HEK293 (cell line): ENCODE results near the gene IRX5.

Experiments
- KLF16 ChIP-seq: fragments of 450-650 bp; formaldehyde crosslinking; IDR thresholded peaks from 2 replicates; pipeline ENCODE4 v1.5.1; 2017; ENCODE audit warnings: missing biosample characterization, missing genetic modification characterization
- ZNF530 ChIP-seq: fragments of 450-650 bp; formaldehyde crosslinking; IDR thresholded peaks from 2 replicates; pipeline ENCODE4 v1.5.1; 2016; ENCODE audit warnings: low read depth, missing biosample characterization, missing genetic modification characterization
- TF ChIP-seq, protein P1 (sequence below): fragments of 450-650 bp; formaldehyde crosslinking; IDR thresholded peaks from 2 replicates; pipeline ENCODE4 v1.5.1; 2016; ENCODE audit warnings: missing biosample characterization, missing genetic modification characterization
- TF ChIP-seq, protein P2 (sequence below): IDR thresholded peaks from 2 replicates; pipeline ENCODE4 v1.6.1; 2011; ENCODE audit warnings: mild to moderate bottlenecking, low read depth, low read length, borderline replicate concordance
- TF ChIP-seq, protein P3 (sequence below): fragments of 450-650 bp; formaldehyde crosslinking; IDR thresholded peaks from 2 replicates; pipeline ENCODE4 v1.5.1; 2016; ENCODE audit warnings: missing biosample characterization, missing genetic modification characterization

DNA sequence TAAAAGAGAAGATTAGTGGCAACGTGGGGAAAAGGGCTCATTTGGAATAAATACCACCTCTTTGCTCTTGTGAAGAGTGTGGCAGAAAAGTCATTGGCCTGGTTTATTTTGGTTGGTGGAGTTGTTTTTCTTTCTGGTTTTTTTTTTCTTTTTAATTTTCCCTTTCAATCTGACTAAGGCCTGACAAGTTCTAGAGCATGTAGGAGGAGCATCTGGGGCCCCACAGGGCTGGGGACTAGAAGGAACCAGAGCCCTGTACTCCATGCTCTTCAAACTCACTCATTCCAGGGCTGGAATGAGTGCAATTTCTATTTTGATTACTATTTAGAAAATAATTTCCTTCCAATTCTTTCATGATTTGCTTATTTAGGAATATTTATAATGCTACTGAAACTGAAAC, 13.3 kb downstream of the IRX5 start:
- TF ChIP-seq, protein P1, sequence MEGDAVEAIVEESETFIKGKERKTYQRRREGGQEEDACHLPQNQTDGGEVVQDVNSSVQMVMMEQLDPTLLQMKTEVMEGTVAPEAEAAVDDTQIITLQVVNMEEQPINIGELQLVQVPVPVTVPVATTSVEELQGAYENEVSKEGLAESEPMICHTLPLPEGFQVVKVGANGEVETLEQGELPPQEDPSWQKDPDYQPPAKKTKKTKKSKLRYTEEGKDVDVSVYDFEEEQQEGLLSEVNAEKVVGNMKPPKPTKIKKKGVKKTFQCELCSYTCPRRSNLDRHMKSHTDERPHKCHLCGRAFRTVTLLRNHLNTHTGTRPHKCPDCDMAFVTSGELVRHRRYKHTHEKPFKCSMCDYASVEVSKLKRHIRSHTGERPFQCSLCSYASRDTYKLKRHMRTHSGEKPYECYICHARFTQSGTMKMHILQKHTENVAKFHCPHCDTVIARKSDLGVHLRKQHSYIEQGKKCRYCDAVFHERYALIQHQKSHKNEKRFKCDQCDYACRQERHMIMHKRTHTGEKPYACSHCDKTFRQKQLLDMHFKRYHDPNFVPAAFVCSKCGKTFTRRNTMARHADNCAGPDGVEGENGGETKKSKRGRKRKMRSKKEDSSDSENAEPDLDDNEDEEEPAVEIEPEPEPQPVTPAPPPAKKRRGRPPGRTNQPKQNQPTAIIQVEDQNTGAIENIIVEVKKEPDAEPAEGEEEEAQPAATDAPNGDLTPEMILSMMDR (tag by site-specific recombination): no peak
- TF ChIP-seq, protein P2, sequence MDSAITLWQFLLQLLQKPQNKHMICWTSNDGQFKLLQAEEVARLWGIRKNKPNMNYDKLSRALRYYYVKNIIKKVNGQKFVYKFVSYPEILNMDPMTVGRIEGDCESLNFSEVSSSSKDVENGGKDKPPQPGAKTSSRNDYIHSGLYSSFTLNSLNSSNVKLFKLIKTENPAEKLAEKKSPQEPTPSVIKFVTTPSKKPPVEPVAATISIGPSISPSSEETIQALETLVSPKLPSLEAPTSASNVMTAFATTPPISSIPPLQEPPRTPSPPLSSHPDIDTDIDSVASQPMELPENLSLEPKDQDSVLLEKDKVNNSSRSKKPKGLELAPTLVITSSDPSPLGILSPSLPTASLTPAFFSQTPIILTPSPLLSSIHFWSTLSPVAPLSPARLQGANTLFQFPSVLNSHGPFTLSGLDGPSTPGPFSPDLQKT: no peak
- TF ChIP-seq KLF16 (tag by site-specific recombination) (no peak), ZNF530 (tag by site-specific recombination) (no peak)
- TF ChIP-seq, protein P3, sequence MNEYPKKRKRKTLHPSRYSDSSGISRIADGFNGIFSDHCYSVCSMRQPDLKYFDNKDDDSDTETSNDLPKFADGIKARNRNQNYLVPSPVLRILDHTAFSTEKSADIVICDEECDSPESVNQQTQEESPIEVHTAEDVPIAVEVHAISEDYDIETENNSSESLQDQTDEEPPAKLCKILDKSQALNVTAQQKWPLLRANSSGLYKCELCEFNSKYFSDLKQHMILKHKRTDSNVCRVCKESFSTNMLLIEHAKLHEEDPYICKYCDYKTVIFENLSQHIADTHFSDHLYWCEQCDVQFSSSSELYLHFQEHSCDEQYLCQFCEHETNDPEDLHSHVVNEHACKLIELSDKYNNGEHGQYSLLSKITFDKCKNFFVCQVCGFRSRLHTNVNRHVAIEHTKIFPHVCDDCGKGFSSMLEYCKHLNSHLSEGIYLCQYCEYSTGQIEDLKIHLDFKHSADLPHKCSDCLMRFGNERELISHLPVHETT (tag by site-specific recombination): no peak
